ENCODE measurements around the gene ABCB4. TPM values are rescaled to one million over a fixed set of nuclear protein-coding genes. Genes with fewer than 3 reads are reported as not detected.

ABCB4 gene
- total and polyA plus RNA-seq, 2 experiments from 2014 or later: 1.2 to 1.5 TPM

DNA sequence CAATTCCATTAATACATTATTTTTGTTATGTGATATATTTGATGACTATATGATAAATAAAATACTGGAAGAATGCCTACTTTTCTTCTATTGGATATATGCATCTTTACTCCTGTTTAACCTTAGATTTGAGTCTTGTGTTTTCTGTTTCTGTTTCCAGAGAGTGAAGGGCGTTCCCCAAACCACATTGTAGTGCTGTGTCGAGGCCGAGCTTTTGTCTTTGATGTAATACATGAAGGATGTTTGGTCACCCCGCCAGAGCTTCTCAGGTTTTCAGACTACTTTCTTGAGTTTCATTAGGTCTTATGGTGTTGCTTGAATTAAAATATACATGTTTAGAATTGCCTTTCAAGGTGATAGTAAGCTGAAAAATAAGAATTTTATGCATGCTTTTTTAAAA, 106.3 kb downstream of the ABCB4 start (continued):
- TF ChIP-seq NANOG (IDR thresholded peaks at IDR 0.05; ENCODE audit: borderline replicate concordance) (no peak), POLR2AphosphoS5 (IDR thresholded peaks at IDR 0.05; ENCODE audit: low read depth) (no peak), STAT1 (IDR thresholded peaks at IDR 0.05; ENCODE audit: unreplicated experiment) (no peak), EZH2 (IDR thresholded peaks at IDR 0.05; ENCODE audit: low read depth, unreplicated experiment) (no peak)

DNA sequence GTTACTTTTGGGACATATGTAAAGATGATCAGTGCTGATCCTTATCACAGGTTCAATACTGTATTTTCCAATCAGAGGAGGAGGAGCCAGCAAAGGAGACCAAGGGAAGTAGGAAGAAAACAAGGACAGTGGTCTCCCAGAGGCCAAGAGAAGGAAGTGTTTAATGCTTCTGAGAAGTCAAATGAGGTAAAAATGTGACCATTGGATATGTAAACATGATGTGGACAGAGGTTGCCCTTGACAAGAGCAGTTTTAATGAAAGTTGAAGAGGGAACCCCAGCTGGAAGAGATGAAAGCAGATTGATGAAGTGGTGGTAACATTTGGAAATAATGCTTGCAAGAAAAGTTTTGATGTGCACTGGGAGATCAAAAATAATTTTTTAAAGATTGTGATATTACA, 111.2 kb downstream of the ABCB4 start:
- H3K27ac ChIP-seq (ENCODE audit: low read depth): no peak overlapping the region
- no peak overlapping the region for H3K27ac Mint-ChIP-seq

More for the DNA sequence above, 111.2 kb downstream of the ABCB4 start:
- H3K9me3 Mint-ChIP-seq: no peaks in the 10 kb centered on the region
- 0 out of 2 replicates have a peak, but pooled peaks cover 4% of the 10 kb centered on the region for H3K9me2 ChIP-seq (ENCODE audit: insufficient read depth)
- H3K36me3 ChIP-seq (ENCODE audit: insufficient read depth): no peaks in the 10 kb centered on the region
- no peak overlapping the region for H3K4me3 ChIP-seq
- no peaks in the 10 kb centered on the region for H3K27me3 Mint-ChIP-seq (ENCODE audit: insufficient read depth, low read depth, poor library complexity)
- no peak for DNase-seq (ENCODE audit: low spot score)
- no peaks in the 10 kb centered on the region for H3K4me1 Mint-ChIP-seq
- no peaks in the 10 kb centered on the region for H3K4me1 ChIP-seq (ENCODE audit: insufficient read depth)
- H3K4me3 Mint-ChIP-seq: no peak overlapping the region
- H4K20me1 ChIP-seq (replicated peaks; ENCODE audit: insufficient read depth): no peaks in the 10 kb centered on the region
- no peak overlapping the region for H2AFZ ChIP-seq
- no peaks in the 10 kb centered on the region for H3K27me3 ChIP-seq (ENCODE audit: insufficient read depth)
- TF ChIP-seq JUNB (IDR thresholded peaks at IDR 0.05; ENCODE audit: unreplicated experiment) (no peak), STAT1 (IDR thresholded peaks at IDR 0.05; ENCODE audit: unreplicated experiment) (no peak), EZH2phosphoT487 (IDR thresholded peaks at IDR 0.05; ENCODE audit: unreplicated experiment) (no peak), CREB1 (CRISPR knock-in tag; IDR thresholded peaks at IDR 0.05; ENCODE audit: low read depth) (no peak), ZNF114 (CRISPR knock-in tag; IDR thresholded peaks at IDR 0.05) (no peak), POLR2AphosphoS5 (IDR thresholded peaks at IDR 0.05; ENCODE audit: low read depth) (no peak)
- TF ChIP-seq, protein P1, sequence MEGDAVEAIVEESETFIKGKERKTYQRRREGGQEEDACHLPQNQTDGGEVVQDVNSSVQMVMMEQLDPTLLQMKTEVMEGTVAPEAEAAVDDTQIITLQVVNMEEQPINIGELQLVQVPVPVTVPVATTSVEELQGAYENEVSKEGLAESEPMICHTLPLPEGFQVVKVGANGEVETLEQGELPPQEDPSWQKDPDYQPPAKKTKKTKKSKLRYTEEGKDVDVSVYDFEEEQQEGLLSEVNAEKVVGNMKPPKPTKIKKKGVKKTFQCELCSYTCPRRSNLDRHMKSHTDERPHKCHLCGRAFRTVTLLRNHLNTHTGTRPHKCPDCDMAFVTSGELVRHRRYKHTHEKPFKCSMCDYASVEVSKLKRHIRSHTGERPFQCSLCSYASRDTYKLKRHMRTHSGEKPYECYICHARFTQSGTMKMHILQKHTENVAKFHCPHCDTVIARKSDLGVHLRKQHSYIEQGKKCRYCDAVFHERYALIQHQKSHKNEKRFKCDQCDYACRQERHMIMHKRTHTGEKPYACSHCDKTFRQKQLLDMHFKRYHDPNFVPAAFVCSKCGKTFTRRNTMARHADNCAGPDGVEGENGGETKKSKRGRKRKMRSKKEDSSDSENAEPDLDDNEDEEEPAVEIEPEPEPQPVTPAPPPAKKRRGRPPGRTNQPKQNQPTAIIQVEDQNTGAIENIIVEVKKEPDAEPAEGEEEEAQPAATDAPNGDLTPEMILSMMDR (conservative IDR thresholded peaks at IDR 0.05; ENCODE audit: low read depth in 2 of 2): no peak
- TF ChIP-seq, protein P2, sequence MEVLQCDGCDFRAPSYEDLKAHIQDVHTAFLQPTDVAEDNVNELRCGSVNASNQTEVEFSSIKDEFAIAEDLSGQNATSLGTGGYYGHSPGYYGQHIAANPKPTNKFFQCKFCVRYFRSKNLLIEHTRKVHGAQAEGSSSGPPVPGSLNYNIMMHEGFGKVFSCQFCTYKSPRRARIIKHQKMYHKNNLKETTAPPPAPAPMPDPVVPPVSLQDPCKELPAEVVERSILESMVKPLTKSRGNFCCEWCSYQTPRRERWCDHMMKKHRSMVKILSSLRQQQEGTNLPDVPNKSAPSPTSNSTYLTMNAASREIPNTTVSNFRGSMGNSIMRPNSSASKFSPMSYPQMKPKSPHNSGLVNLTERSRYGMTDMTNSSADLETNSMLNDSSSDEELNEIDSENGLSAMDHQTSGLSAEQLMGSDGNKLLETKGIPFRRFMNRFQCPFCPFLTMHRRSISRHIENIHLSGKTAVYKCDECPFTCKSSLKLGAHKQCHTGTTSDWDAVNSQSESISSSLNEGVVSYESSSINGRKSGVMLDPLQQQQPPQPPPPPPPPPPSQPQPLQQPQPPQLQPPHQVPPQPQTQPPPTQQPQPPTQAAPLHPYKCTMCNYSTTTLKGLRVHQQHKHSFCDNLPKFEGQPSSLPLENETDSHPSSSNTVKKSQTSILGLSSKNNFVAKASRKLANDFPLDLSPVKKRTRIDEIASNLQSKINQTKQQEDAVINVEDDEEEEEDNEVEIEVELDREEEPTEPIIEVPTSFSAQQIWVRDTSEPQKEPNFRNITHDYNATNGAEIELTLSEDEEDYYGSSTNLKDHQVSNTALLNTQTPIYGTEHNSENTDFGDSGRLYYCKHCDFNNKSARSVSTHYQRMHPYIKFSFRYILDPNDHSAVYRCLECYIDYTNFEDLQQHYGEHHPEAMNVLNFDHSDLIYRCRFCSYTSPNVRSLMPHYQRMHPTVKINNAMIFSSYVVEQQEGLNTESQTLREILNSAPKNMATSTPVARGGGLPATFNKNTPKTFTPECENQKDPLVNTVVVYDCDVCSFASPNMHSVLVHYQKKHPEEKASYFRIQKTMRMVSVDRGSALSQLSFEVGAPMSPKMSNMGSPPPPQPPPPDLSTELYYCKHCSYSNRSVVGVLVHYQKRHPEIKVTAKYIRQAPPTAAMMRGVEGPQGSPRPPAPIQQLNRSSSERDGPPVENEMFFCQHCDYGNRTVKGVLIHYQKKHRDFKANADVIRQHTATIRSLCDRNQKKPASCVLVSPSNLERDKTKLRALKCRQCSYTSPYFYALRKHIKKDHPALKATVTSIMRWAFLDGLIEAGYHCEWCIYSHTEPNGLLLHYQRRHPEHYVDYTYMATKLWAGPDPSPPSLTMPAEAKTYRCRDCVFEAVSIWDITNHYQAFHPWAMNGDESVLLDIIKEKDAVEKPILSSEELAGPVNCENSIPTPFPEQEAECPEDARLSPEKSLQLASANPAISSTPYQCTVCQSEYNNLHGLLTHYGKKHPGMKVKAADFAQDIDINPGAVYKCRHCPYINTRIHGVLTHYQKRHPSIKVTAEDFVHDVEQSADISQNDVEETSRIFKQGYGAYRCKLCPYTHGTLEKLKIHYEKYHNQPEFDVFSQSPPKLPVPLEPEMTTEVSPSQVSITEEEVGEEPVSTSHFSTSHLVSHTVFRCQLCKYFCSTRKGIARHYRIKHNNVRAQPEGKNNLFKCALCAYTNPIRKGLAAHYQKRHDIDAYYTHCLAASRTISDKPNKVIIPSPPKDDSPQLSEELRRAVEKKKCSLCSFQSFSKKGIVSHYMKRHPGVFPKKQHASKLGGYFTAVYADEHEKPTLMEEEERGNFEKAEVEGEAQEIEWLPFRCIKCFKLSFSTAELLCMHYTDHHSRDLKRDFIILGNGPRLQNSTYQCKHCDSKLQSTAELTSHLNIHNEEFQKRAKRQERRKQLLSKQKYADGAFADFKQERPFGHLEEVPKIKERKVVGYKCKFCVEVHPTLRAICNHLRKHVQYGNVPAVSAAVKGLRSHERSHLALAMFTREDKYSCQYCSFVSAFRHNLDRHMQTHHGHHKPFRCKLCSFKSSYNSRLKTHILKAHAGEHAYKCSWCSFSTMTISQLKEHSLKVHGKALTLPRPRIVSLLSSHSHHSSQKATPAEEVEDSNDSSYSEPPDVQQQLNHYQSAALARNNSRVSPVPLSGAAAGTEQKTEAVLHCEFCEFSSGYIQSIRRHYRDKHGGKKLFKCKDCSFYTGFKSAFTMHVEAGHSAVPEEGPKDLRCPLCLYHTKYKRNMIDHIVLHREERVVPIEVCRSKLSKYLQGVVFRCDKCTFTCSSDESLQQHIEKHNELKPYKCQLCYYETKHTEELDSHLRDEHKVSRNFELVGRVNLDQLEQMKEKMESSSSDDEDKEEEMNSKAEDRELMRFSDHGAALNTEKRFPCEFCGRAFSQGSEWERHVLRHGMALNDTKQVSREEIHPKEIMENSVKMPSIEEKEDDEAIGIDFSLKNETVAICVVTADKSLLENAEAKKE (CRISPR knock-in tag; IDR thresholded peaks at IDR 0.05): no peak
- TF ChIP-seq, protein P3, sequence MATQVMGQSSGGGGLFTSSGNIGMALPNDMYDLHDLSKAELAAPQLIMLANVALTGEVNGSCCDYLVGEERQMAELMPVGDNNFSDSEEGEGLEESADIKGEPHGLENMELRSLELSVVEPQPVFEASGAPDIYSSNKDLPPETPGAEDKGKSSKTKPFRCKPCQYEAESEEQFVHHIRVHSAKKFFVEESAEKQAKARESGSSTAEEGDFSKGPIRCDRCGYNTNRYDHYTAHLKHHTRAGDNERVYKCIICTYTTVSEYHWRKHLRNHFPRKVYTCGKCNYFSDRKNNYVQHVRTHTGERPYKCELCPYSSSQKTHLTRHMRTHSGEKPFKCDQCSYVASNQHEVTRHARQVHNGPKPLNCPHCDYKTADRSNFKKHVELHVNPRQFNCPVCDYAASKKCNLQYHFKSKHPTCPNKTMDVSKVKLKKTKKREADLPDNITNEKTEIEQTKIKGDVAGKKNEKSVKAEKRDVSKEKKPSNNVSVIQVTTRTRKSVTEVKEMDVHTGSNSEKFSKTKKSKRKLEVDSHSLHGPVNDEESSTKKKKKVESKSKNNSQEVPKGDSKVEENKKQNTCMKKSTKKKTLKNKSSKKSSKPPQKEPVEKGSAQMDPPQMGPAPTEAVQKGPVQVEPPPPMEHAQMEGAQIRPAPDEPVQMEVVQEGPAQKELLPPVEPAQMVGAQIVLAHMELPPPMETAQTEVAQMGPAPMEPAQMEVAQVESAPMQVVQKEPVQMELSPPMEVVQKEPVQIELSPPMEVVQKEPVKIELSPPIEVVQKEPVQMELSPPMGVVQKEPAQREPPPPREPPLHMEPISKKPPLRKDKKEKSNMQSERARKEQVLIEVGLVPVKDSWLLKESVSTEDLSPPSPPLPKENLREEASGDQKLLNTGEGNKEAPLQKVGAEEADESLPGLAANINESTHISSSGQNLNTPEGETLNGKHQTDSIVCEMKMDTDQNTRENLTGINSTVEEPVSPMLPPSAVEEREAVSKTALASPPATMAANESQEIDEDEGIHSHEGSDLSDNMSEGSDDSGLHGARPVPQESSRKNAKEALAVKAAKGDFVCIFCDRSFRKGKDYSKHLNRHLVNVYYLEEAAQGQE (IDR thresholded peaks at IDR 0.05; ENCODE audit: unreplicated experiment): no peak
- TF ChIP-seq, protein P4, sequence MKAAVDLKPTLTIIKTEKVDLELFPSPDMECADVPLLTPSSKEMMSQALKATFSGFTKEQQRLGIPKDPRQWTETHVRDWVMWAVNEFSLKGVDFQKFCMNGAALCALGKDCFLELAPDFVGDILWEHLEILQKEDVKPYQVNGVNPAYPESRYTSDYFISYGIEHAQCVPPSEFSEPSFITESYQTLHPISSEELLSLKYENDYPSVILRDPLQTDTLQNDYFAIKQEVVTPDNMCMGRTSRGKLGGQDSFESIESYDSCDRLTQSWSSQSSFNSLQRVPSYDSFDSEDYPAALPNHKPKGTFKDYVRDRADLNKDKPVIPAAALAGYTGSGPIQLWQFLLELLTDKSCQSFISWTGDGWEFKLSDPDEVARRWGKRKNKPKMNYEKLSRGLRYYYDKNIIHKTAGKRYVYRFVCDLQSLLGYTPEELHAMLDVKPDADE (IDR thresholded peaks at IDR 0.05): no peak
- peaks cover 14% of the 10 kb centered on the region; the same call in 2 of the 3 replicates for H3K36me3 Mint-ChIP-seq (ENCODE audit: low read depth)
- H3K4me2 ChIP-seq: no peak overlapping the region
- H3K79me2 ChIP-seq (replicated peaks; ENCODE audit: insufficient read depth): no peaks in the 10 kb centered on the region
- no peak for ATAC-seq
- H3F3A ChIP-seq (replicated peaks; ENCODE audit: low read depth): no peaks in the 10 kb centered on the region

Measured in GM23338 (cell line).